Neuron (in vitro differentiated cells): ENCODE measurements around the gene WHAMM.

ENCODE experiments used
- H2AFZ ChIP-seq: one replicate; pipeline ENCODE4 v1.6.1; 2013; ENCODE audit warnings: low read depth, mild to moderate bottlenecking, inconsistent platforms, low read length, moderate library complexity
- H3K27me3 ChIP-seq: one replicate; pipeline ENCODE4 v1.6.1; 2013; ENCODE audit warnings: low read length; ENCODE audit not compliant: insufficient read depth
- H3K36me3 ChIP-seq: one replicate; pipeline ENCODE4 v1.6.1; 2013; ENCODE audit warnings: low read length; ENCODE audit not compliant: insufficient read depth
- H3K4me1 ChIP-seq: one replicate; pipeline ENCODE4 v1.6.1; 2013; ENCODE audit warnings: low read length; ENCODE audit not compliant: insufficient read depth
- H3K4me3 ChIP-seq: 2 replicates; pipeline ENCODE4 v1.5.1; 2013; ENCODE audit warnings: mild to moderate bottlenecking, low read length, moderate library complexity
- H3K9me3 ChIP-seq: one replicate; pipeline ENCODE4 v1.6.1; 2013; ENCODE audit warnings: low read length

Gene WHAMM

DNA sequence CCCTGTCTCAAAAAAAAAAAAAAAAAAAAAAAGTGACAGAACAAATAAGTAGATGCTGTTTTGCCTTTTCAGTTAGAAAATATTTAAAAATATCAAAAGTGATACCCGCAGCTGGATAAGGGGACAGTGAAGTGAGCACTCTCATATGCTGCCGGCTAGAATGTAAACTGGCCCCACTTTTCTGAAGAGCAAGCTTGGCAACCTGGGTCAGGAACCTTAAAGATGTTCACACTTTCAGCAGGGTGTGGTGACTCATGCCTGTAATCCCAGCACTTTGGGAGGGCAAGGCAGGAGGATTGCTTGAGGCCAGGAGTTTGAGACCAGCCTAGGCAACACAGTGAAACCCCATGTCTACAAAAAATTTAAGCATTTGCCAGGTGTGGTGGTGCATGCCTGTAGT lies 20.9 kb upstream of the WHAMM start:
- H3K4me3 ChIP-seq: no peak overlapping the region
- no peaks in the 10 kb centered on the region for H3K27me3 ChIP-seq
- no peaks in the 10 kb centered on the region for H3K9me3 ChIP-seq
- H3K36me3 ChIP-seq: no peaks in the 10 kb centered on the region
- no peaks in the 10 kb centered on the region for H3K4me1 ChIP-seq
- no peak overlapping the region for H2AFZ ChIP-seq

DNA sequence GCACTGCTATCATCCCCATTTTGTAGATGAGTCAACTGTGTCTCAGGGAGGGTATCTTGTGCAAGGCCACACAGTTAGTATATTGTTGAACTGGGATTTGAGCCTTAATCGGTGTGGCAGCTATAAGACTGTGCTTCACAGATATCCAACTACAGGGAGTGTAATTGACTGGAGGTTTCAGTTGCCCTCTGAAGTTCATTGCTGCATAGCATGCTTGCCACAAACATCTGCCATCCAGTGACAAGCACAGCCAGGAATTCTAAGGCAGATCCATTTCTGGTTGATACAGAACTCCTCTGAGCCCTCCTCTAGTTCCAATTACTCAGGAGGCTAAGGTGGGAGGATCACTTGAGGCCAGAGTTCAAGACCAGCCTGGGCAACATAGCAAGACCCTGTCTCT lies 19.9 kb upstream of the WHAMM start:
- no peaks in the 10 kb centered on the region for H3K36me3 ChIP-seq
- H3K9me3 ChIP-seq: no peaks in the 10 kb centered on the region

DNA sequence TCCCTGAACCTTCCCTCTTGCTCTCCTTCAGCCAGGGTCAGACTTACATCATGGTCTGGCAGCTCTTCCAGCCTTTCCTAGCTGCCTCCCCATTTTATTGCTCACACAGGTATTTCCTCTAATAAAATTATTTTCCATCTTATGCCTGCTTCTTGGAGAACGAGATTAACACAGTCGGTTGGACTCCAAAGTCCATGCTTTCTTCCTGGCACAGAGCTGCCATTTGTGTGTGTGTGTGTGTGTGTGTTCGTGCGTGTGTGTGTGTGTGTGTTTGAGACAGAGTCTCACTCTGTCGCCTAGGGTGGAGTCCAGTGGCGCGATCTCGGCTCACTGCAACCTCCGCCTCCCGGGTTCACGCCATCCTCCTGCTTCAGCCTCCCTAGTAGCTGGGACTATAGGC lies 19.1 kb upstream of the WHAMM start:
- Histone ChIP-seq H3K4me1 (no peaks in the 10 kb centered on the region), H3K9me3 (no peaks in the 10 kb centered on the region), H2AFZ (no peak overlapping the region), H3K4me3 (no peak overlapping the region), H3K36me3 (no peaks in the 10 kb centered on the region), H3K27me3 (no peaks in the 10 kb centered on the region)

More for the DNA sequence above, 19.9 kb upstream of the WHAMM start:
- Histone ChIP-seq H2AFZ (no peak overlapping the region), H3K27me3 (no peaks in the 10 kb centered on the region), H3K4me3 (no peak overlapping the region), H3K4me1 (no peaks in the 10 kb centered on the region)

DNA sequence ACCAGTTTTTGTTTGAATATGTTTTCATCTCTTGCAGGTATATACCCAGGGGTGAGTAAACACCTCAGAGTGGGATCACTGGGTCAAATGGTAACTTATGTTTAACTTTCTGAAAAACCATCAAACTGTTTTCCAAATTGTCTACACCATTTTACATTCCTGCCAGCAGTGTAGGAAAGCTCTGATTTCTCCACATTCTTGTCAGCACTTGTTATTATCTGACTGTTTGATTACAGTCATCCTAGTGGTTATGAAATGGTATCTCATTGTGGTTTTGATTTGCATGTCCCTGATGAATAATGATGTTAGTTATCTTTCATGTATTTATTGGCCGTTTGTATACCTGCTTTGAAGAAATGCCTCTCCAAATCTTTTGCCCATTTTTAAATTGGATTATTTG lies 17.4 kb upstream of the WHAMM start:
- no peaks in the 10 kb centered on the region for H3K36me3 ChIP-seq
- H3K27me3 ChIP-seq: no peaks in the 10 kb centered on the region
- no peak overlapping the region for H3K4me3 ChIP-seq
- H3K9me3 ChIP-seq: no peaks in the 10 kb centered on the region
- no peak overlapping the region for H2AFZ ChIP-seq
- no peaks in the 10 kb centered on the region for H3K4me1 ChIP-seq

DNA sequence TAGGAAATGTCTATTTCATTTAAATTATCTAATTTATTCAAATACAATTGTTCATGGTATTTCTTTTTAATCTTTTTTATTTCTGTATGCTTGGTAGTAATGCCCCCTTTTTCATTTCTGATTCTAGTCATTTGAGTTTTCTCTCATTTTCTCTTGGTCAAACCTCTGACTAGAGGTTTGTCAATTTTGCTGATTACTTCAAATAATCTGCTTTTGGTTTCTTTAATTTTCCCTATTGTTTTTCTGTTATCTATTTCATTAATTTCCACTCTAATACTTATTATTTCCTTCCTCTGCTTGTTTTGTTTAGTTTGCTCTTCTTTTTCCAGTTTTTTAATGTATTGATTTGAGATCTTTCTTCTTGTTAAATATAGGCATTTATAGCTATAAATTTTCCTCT lies 15.7 kb upstream of the WHAMM start:
- no peak overlapping the region for H2AFZ ChIP-seq
- H3K4me1 ChIP-seq: no peaks in the 10 kb centered on the region
- H3K9me3 ChIP-seq: no peaks in the 10 kb centered on the region
- no peaks in the 10 kb centered on the region for H3K27me3 ChIP-seq
- H3K36me3 ChIP-seq: no peaks in the 10 kb centered on the region
- H3K4me3 ChIP-seq: no peak overlapping the region

DNA sequence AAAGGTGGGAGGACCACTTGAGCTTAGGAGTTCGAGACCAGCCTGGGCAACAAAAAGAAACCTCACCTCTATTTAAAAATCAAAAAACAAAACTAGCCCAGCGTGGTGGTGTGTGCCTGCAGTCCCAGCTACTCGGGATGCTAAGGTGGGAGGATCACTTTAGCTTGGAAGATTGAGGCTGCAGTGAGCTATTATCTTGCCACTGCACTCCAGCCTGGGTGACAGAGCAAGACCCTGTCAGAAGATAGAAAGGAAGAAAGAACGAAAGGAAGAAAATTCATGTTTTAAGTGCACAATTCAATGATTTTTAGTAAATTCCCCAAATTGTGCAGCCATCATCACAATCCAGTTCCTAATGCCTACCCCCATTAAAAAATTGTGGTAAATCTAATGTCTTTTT lies 11.3 kb upstream of the WHAMM start:
- no peaks in the 10 kb centered on the region for H3K36me3 ChIP-seq
- H3K4me1 ChIP-seq: no peaks in the 10 kb centered on the region
- no peaks in the 10 kb centered on the region for H3K9me3 ChIP-seq
- H3K4me3 ChIP-seq: no peak overlapping the region
- no peak overlapping the region for H2AFZ ChIP-seq
- no peaks in the 10 kb centered on the region for H3K27me3 ChIP-seq

DNA sequence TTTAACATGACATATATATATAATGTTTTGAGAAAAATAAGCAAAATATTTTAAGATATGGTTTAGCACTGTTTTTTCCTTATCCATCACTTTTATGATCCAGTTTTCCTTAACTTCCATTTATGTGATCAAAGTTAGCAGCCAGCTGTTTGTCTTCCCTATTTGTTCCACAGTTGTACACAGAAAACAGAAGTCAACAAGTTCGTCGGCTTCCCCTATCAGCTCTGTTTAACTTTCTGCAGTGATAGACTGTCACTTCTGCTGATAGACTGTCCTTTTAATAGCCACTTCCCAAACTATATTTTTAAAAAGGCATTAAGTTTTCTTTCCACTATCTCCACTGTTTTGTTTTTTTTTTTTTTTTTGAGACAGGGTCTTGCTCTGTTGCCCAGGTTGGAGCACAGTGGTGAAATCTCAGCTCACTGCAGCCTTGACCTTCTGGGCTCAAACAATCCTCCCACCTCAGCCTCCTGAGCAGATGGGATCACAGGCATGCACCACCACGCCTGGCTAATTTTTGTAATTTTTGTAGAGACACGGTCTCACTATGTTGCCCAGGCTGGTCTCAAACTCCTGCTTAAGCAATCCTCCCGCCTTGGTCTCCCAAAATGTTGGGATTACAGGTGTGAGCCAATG lies 10.8 kb upstream of the WHAMM start:
- Histone ChIP-seq H3K4me1 (no peaks in the 10 kb centered on the region), H3K36me3 (no peaks in the 10 kb centered on the region), H3K9me3 (no peaks in the 10 kb centered on the region), H3K4me3 (no peak overlapping the region), H2AFZ (no peak overlapping the region), H3K27me3 (no peaks in the 10 kb centered on the region)

DNA sequence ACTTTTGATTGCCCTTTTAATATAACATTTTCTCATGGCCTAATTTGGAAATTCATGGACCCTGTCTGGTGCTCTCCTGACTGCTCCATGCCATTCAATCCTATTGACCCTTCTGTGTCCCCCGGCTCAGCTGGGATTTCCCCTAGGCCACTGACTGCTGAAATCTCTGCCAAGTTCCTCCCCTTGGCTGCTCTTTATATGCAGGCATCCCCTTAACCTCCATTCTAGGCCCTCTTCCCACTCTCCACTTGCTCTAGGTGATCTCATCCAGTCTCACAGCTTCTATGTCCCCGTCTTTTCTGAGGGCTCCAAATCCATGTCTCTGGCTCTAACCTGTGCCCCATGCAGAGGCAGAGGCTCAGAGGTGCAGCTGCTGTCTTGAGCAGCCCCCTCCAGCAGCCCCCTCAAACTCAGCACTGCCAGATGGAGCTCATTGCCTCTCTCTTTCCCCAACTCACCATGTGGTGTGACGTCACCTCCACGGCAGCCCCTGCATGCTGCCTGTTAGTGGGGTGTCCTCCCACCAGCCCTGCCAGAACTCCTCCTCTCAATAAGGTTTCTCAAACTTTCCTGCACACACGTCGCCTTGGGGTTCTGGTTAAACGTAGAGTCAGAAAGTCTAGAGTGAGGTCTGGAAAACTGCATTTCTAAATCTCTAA lies 10.1 kb upstream of the WHAMM start:
- H3K4me3 ChIP-seq: no peak overlapping the region
- H3K9me3 ChIP-seq: no peaks in the 10 kb centered on the region
- H3K27me3 ChIP-seq: no peaks in the 10 kb centered on the region
- no peak overlapping the region for H2AFZ ChIP-seq
- no peaks in the 10 kb centered on the region for H3K4me1 ChIP-seq
- no peaks in the 10 kb centered on the region for H3K36me3 ChIP-seq

DNA sequence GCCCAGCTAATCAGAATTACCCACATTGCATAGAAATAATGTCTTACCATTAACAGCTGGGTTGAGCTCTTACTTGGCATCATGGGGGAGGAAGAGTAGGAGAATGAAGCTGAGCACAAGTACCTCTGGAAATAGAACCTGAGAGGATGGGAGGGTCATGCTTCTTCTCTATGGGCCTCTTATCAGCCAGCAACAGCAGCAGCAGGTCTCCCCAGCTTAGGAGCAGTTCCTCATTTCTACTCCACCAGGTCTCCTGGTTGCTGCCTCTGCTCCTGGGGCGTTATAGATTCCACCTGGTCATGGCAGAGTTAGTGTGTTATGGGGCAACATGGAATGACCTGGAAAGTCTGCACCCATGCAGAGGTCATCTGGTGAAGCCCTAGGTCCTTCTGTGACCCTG lies 6.9 kb upstream of the WHAMM start:
- no peaks in the 10 kb centered on the region for H3K4me1 ChIP-seq
- H2AFZ ChIP-seq: no peak overlapping the region
- H3K4me3 ChIP-seq: no peak overlapping the region
- H3K27me3 ChIP-seq: no peaks in the 10 kb centered on the region
- no peaks in the 10 kb centered on the region for H3K36me3 ChIP-seq
- no peaks in the 10 kb centered on the region for H3K9me3 ChIP-seq

DNA sequence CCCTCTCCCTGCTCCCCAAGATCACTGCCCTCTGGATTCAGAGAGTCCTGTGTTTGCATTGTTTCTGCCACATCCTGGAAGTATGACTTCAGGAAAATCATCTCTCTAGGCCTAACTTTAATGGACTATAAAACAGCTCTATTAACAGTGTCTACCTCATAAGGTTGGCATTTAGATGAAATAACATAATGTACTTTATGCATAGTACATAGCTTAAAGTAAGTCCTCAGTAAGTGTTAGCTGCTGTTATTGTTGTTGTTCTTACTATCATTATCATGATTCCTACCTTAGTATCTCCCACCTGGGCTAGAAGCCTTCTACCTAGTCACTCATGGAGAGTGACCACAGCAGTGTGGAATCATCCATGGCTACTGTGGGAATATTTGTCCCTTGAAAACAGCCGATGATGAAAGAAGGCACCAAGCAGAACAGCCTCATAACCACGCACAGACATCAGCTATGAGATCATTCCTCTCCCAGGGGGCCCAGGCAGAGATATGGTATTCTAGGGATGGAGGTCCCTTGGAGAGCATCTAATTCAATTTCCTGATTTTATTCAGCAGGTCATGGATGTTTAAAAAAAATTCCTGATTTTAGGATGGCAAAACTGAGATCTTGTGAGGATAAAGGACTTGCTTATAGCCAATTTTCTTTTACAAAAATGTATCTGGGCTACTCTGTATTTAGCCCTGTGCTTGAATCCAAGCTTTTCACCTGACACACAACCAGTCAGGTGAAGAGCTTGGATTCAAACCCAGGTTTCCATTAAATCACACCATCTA lies 5.4 kb upstream of the WHAMM start:
- no peak overlapping the region for H2AFZ ChIP-seq
- no peak overlapping the region for H3K4me3 ChIP-seq
- H3K27me3 ChIP-seq: no peaks in the 10 kb centered on the region
- no peaks in the 10 kb centered on the region for H3K9me3 ChIP-seq
- H3K4me1 ChIP-seq: no peaks in the 10 kb centered on the region
- H3K36me3 ChIP-seq: no peaks in the 10 kb centered on the region

DNA sequence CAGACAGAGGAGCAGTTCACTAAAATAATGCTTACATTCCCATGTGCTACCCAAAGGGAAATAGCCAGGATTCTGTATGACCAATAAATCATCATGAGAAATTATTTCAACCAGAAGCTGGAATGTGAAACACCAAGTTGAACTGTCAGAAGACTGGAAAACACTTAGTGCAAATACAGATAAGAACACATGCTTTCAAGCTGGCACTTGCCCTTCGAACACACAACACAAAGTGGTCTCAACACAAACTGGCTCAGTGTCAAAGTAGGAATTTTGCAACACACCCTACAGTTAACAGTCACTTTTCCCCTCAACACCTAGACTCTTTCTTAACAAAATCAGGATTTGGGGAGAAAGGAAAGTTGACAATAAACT lies 4.9 kb upstream of the WHAMM start:
- Histone ChIP-seq H3K27me3 (no peaks in the 10 kb centered on the region), H3K36me3 (no peaks in the 10 kb centered on the region), H3K9me3 (no peaks in the 10 kb centered on the region), H3K4me3 (no peak overlapping the region), H2AFZ (no peak overlapping the region), H3K4me1 (no peaks in the 10 kb centered on the region)

DNA sequence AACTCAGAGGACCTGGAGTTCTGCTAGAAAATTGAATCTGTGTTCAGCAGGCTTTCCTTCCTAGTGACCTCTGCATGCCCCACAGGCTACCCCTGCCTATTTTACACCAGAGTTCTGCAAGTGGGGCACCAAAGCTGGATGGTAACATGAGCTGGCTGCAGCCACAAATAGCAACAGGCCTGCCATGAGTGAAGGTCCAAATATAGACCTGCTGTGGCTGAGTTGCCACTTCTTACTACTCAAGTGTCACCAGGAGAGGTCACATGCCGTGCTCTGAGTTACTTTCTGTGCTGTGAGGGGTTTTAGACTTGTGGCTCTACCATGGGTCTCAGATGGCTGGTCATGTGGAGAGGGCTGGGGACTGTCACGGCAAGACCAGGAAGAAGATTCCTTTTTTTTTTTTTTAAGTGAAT lies 3.4 kb upstream of the WHAMM start, which contains the start of gene FSD2:
Gene FSD2, minus strand, starts transcription at position 76 of the 413 bp plus-strand sequence. CDS start 18,679 bp downstream, outside the sequence.
- Histone ChIP-seq H3K9me3 (no peaks in the 10 kb centered on the region), H3K36me3 (no peaks in the 10 kb centered on the region), H3K4me1 (peaks cover under 1% of the 10 kb centered on the region), H3K4me3 (no peak within 1 kb of the TSS), H3K27me3 (no peaks in the 10 kb centered on the region), H2AFZ (no peak within 1 kb of the TSS)

DNA sequence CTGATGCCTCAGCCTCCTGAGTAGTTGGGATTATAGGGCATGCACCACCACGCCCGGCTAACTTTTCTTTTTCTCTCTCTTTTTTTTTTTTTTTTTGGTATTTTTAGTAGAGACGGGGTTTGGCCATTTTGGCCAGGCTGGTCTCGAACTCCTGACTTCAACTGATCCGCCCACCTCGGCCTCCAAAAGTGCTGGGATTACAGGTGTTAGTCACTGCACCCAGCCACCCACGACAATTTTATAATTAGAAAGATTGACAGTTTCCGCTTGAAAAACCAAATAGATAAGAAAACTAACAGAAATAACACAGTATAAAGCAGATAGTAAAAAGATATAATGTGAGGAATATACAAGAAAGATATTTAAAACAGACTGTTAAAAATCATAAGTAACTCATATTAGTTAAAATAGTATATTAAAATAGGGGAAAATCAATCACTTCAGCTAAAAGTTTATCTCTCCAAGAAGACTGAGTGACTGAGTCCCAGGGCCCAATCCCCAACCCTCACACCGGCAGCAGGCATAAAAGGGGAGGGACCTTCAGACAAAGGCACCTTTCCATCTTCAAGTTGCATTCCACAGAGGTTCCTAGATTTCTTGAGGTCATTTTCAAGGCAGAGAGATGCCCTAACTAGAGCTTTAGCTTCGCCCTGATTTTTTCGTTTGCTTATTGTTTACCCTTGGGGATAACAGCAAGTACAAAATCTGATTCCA lies 1.4 kb upstream of the WHAMM start:
- Histone ChIP-seq H3K4me3 (no peak overlapping the region), H3K9me3 (no peaks in the 10 kb centered on the region), H3K36me3 (peaks cover 4% of the 10 kb centered on the region), H2AFZ (peak overlapping the region; percentile 76), H3K27me3 (no peaks in the 10 kb centered on the region), H3K4me1 (peaks cover 12% of the 10 kb centered on the region)
